Mesendoderm (in vitro differentiated cells): ENCODE results near the gene BBS7.

Experiments
- DNase-seq: peaks from one replicate; pipeline ENCODE4 v3.0.0; 2013
- H2AK5ac ChIP-seq: 2 replicates; pipeline ENCODE4 v1.6.1; 2013; ENCODE audit warnings: low read length, inconsistent platforms
- H2BK120ac ChIP-seq: 2 replicates; pipeline ENCODE4 v1.6.1; 2013; ENCODE audit warnings: low read depth, mild to moderate bottlenecking, low read length, moderate library complexity, mixed read lengths
- H2BK15ac ChIP-seq: replicated peaks from 2 replicates; pipeline ENCODE4 v1.6.1; 2013; ENCODE audit warnings: low read depth, mild to moderate bottlenecking, moderate library complexity
- H2BK5ac ChIP-seq: 2 replicates; pipeline ENCODE4 v1.6.1; 2013; ENCODE audit warnings: low read length, inconsistent platforms
- H3K18ac ChIP-seq: 2 replicates; pipeline ENCODE4 v1.6.1; 2013; ENCODE audit warnings: mild to moderate bottlenecking, low read length, mixed read lengths
- H3K23ac ChIP-seq: one replicate; pipeline ENCODE4 v1.6.1; 2013; ENCODE audit warnings: low read length
- H3K27ac ChIP-seq: 2 replicates; pipeline ENCODE4 v1.5.1; 2013; ENCODE audit warnings: low read depth, mild to moderate bottlenecking, inconsistent platforms, low read length, moderate library complexity
- H3K27me3 ChIP-seq: 2 replicates; pipeline ENCODE4 v1.6.1; 2013; ENCODE audit warnings: low read length, control low read depth, mild to moderate bottlenecking, inconsistent platforms; ENCODE audit not compliant: insufficient read depth, poor library complexity
- H3K36me3 ChIP-seq: 2 replicates; pipeline ENCODE4 v1.6.1; 2013; ENCODE audit warnings: low read length, inconsistent platforms; ENCODE audit not compliant: control insufficient read depth, insufficient read depth
- H3K4ac ChIP-seq: one replicate; pipeline ENCODE4 v1.6.1; 2013; ENCODE audit warnings: low read depth, mild to moderate bottlenecking, low read length, moderate library complexity
- H3K4me1 ChIP-seq: 2 replicates; pipeline ENCODE4 v1.6.1; 2013; ENCODE audit warnings: low read depth, low read length, inconsistent platforms; ENCODE audit not compliant: control insufficient read depth
- H3K4me2 ChIP-seq: 2 replicates; pipeline ENCODE4 v1.6.1; 2013; ENCODE audit warnings: low read length
- H3K4me3 ChIP-seq: 2 replicates; pipeline ENCODE4 v1.5.1; 2013; ENCODE audit warnings: mild to moderate bottlenecking, low read length
- H3K56ac ChIP-seq: one replicate; pipeline ENCODE4 v1.6.1; 2013; ENCODE audit warnings: low read length
- H3K79me1 ChIP-seq: 2 replicates; pipeline ENCODE4 v1.6.1; 2013; ENCODE audit warnings: low read length, inconsistent platforms
- H3K79me2 ChIP-seq: 2 replicates; pipeline ENCODE4 v1.6.1; 2013; ENCODE audit warnings: mild to moderate bottlenecking, low read length; ENCODE audit not compliant: control insufficient read depth, insufficient read depth
- H3K9ac ChIP-seq: 2 replicates; pipeline ENCODE4 v1.6.1; 2013; ENCODE audit warnings: low read length, inconsistent platforms
- H4K5ac ChIP-seq: one replicate; pipeline ENCODE4 v1.6.1; 2013; ENCODE audit warnings: low read length
- H4K8ac ChIP-seq: one replicate; pipeline ENCODE4 v1.6.1; 2013; ENCODE audit warnings: low read depth, mild to moderate bottlenecking, control low read depth, low read length, moderate library complexity
- WGBS: extraction: QIAGEN DNeasy Blood & Tissue Kit; methylation state at CpG from one replicate; pipeline ENCODE4 v1.1.7; 2013; ENCODE audit warnings: low lambda C conversion rate, missing lambda C conversion rate; ENCODE audit not compliant: insufficient coverage; ENCODE audit errors: extremely low coverage; 5-methylcytosine and 5-hydroxymethylcytosine counted together

The BBS7 gene

GRCh38 chr4:121824171-121824527 is 46.1 kb downstream of the BBS7 start:
- no peak overlapping the region for H2BK5ac ChIP-seq
- H2BK120ac ChIP-seq = no peak overlapping the region
- peak overlapping the region; percentile 84 for H3K56ac ChIP-seq
- H3K27me3 ChIP-seq = no peaks in the 10 kb centered on the region
- no CpG with 5 or more reads among the region's 8 CpGs for WGBS
- H3K79me2 ChIP-seq = peaks cover 19% of the 10 kb centered on the region
- no peak overlapping the region for H3K23ac ChIP-seq
- peaks cover 3% of the 10 kb centered on the region for H3K36me3 ChIP-seq
- H3K9ac ChIP-seq = peak overlapping the region; percentile 78
- H3K79me1 ChIP-seq = peaks cover 8% of the 10 kb centered on the region
- H3K4ac ChIP-seq = no peak overlapping the region
- peak overlapping the region; percentile 34 for H3K4me3 ChIP-seq
- no peak for DNase-seq
- H4K5ac ChIP-seq = no peak overlapping the region
- H3K4me2 ChIP-seq = peak overlapping the region; percentile 64
- H4K8ac ChIP-seq = no peak overlapping the region
- no peak overlapping the region for H2BK15ac ChIP-seq
- H3K4me1 ChIP-seq = no peaks in the 10 kb centered on the region
- H3K18ac ChIP-seq = peak overlapping the region; percentile 75
- no peak overlapping the region for H3K27ac ChIP-seq
- H2AK5ac ChIP-seq = no peak overlapping the region

GRCh38 chr4:121823505-121824170 is 46.6 kb downstream of the BBS7 start, which contains the start of gene CCNA2:
Gene CCNA2 (minus strand): TSS chr4:121823883. CDS start chr4:121823628, 255 bp downstream.
- peak; percentile 99 for DNase-seq
- peak within 1 kb of the TSS; percentile 21 for H4K5ac ChIP-seq

GRCh38 chr4:121822796-121823504 is 47.3 kb downstream of the BBS7 start:
- peaks cover 9% of the 10 kb centered on the region for H3K36me3 ChIP-seq
- H3K4me2 ChIP-seq = peak overlapping the region; percentile 98
- no CpG with 5 or more reads among the region's 30 CpGs for WGBS
- peak overlapping the region; percentile 62 for H2BK5ac ChIP-seq
- H4K5ac ChIP-seq = peak overlapping the region; percentile 21
- peaks cover 9% of the 10 kb centered on the region for H3K79me1 ChIP-seq
- H3K4ac ChIP-seq = peak overlapping the region; percentile 17
- peak overlapping the region; percentile 98 for H3K9ac ChIP-seq
- no peak overlapping the region for H2BK120ac ChIP-seq
- H3K56ac ChIP-seq = peak overlapping the region; percentile 99
- H2AK5ac ChIP-seq = peak overlapping the region; percentile 50
- H3K27ac ChIP-seq = peak overlapping the region; percentile 82
- no peak overlapping the region for H2BK15ac ChIP-seq
- peak overlapping the region; percentile 98 for H3K4me3 ChIP-seq
- peak; percentile 79 for DNase-seq
- H3K79me2 ChIP-seq = peaks cover 19% of the 10 kb centered on the region
- H3K27me3 ChIP-seq = no peaks in the 10 kb centered on the region
- no peaks in the 10 kb centered on the region for H3K4me1 ChIP-seq
- peak overlapping the region; percentile 25 for H3K18ac ChIP-seq
- peak overlapping the region; percentile 1 for H3K23ac ChIP-seq
- H4K8ac ChIP-seq = no peak overlapping the region

More at GRCh38 chr4:121823505-121824170, 46.6 kb downstream of the BBS7 start, which contains the start of gene CCNA2:
- Histone ChIP-seq H2BK5ac (peak within 1 kb of the TSS; percentile 62), H3K27me3 (no peaks in the 10 kb centered on the region), H3K18ac (peak within 1 kb of the TSS; percentile 75), H2AK5ac (peak within 1 kb of the TSS; percentile 50), H2BK120ac (no peak within 1 kb of the TSS), H2BK15ac (no peak within 1 kb of the TSS), H3K4me1 (no peaks in the 10 kb centered on the region), H3K4me2 (peak within 1 kb of the TSS; percentile 98), H3K36me3 (peaks cover 5% of the 10 kb centered on the region), H3K56ac (peak within 1 kb of the TSS; percentile 99), H3K79me2 (peaks cover 19% of the 10 kb centered on the region), H3K27ac (peak within 1 kb of the TSS; percentile 82), H3K4ac (peak within 1 kb of the TSS; percentile 17), H3K23ac (peak within 1 kb of the TSS; percentile 1), H3K79me1 (peaks cover 8% of the 10 kb centered on the region), H3K9ac (peak within 1 kb of the TSS; percentile 98), H4K8ac (no peak within 1 kb of the TSS), H3K4me3 (peak within 1 kb of the TSS; percentile 98)
- WGBS = no CpG with 5 or more reads among the region's 63 CpGs

- H3K4me1 ChIP-seq = no peaks in the 10 kb centered on the region
- H3K79me1 ChIP-seq = peaks cover 9% of the 10 kb centered on the region
- H3K79me2 ChIP-seq = peaks cover 19% of the 10 kb centered on the region
- H4K8ac ChIP-seq = no peak overlapping the region
- H3K56ac ChIP-seq = peak overlapping the region; percentile 99
- 100% methylated on average over 1 of the region's 1 CpG for WGBS
- H2AK5ac ChIP-seq = no peak overlapping the region
- H3K4me3 ChIP-seq = peak overlapping the region; percentile 98
- H4K5ac ChIP-seq = no peak overlapping the region
- no peak overlapping the region for H2BK120ac ChIP-seq
- H3K4ac ChIP-seq = no peak overlapping the region
- no peak for DNase-seq
- no peak overlapping the region for H3K23ac ChIP-seq
- peaks cover 9% of the 10 kb centered on the region for H3K36me3 ChIP-seq
- H3K27me3 ChIP-seq = no peaks in the 10 kb centered on the region
- peak overlapping the region; percentile 98 for H3K4me2 ChIP-seq
- no peak overlapping the region for H3K18ac ChIP-seq
- no peak overlapping the region for H3K27ac ChIP-seq
- H2BK15ac ChIP-seq = no peak overlapping the region
- H3K9ac ChIP-seq = peak overlapping the region; percentile 98
- H2BK5ac ChIP-seq = no peak overlapping the region
These were observed 48.2 kb downstream of the BBS7 start for GRCh38 chr4:121822047-121822446.

GRCh38 chr4:121819216-121819965 is 50.9 kb downstream of the BBS7 start:
- H3K9ac ChIP-seq = no peak overlapping the region
- H3K56ac ChIP-seq = no peak overlapping the region
- H3K4me2 ChIP-seq = no peak overlapping the region
- H4K5ac ChIP-seq = no peak overlapping the region
- H3K27me3 ChIP-seq = no peaks in the 10 kb centered on the region
- DNase-seq = no peak
- no CpG with 5 or more reads among the region's 1 CpG for WGBS
- H2BK5ac ChIP-seq = no peak overlapping the region
- no peak overlapping the region for H3K18ac ChIP-seq
- H3K4me1 ChIP-seq = no peaks in the 10 kb centered on the region
- H4K8ac ChIP-seq = no peak overlapping the region
- H3K27ac ChIP-seq = no peak overlapping the region
- H3K23ac ChIP-seq = no peak overlapping the region
- H3K4me3 ChIP-seq = no peak overlapping the region
- peaks cover 19% of the 10 kb centered on the region for H3K79me2 ChIP-seq
- no peak overlapping the region for H2BK15ac ChIP-seq
- no peak overlapping the region for H2AK5ac ChIP-seq
- peaks cover 9% of the 10 kb centered on the region for H3K36me3 ChIP-seq
- no peak overlapping the region for H3K4ac ChIP-seq
- H2BK120ac ChIP-seq = no peak overlapping the region
- H3K79me1 ChIP-seq = peaks cover 9% of the 10 kb centered on the region
